Vagina (tissue), 2 donors: ENCODE measurements around the gene LSP1. TPM values are rescaled to one million over a fixed set of nuclear protein-coding genes. Genes with fewer than 3 reads are reported as not detected.

Experiments used
- DNase-seq, 2 donors: peaks; one replicate each; pipeline ENCODE4 v3.0.0-alpha.2; 2017; ENCODE audit errors: extremely low spot score in 2 of 2
- H3K27ac ChIP-seq: fragments of 200-600 bp; sonication (generic); one replicate; pipeline ENCODE4 v1.5.1; 2019
- H3K27me3 ChIP-seq: fragments of 200-600 bp; sonication (generic); one replicate; pipeline ENCODE4 v1.5.1; 2019
- H3K36me3 ChIP-seq, 2 donors: fragments of 200-600 bp; sonication (generic); one replicate each; pipeline ENCODE4 v1.5.1; 2017 to 2019
- H3K4me1 ChIP-seq: fragments of 200-600 bp; sonication (generic); one replicate; pipeline ENCODE4 v1.5.1; 2019
- H3K4me3 ChIP-seq, 2 donors: fragments of 200-600 bp; sonication (generic); 1 replicate in 1 of 2; 2 replicates in 1 of 2; pipeline ENCODE4 v1.5.1; 2016 to 2019
- H3K9me3 ChIP-seq: fragments of 200-600 bp; sonication (generic); one replicate; pipeline ENCODE4 v1.5.1; 2019
- CTCF ChIP-seq, 3 experiments: fragments of 450-650 bp in 2 of 3; fragments of 200-600 bp in 1 of 3; sonication (generic) in 1 of 3; IDR thresholded peaks; one replicate each; pipeline ENCODE4 v1.5.1; 2017 to 2019; ENCODE audit warnings: antibody characterized with exemption in 3 of 3, mild to moderate bottlenecking in 2 of 3, moderate library complexity in 2 of 3
- POLR2A ChIP-seq, 2 donors: fragments of 450-650 bp; IDR thresholded peaks; one replicate each; pipeline ENCODE4 v1.6.1; 2017; ENCODE audit warnings: antibody characterized with exemption in 2 of 2, mild to moderate bottlenecking in 2 of 2, moderate library complexity in 2 of 2
- POLR2AphosphoS5 ChIP-seq, 2 donors: sonication (generic); formaldehyde crosslinking; IDR thresholded peaks; one replicate each; pipeline ENCODE4 v1.9.0; 2017; ENCODE audit warnings: antibody characterized with exemption in 2 of 2, mild to moderate bottlenecking in 2 of 2, low read depth in 1 of 2; ENCODE audit not compliant: insufficient read depth in 1 of 2
- intact Hi-C: fragments of 100-400 bp; cut with DNase I; formaldehyde crosslinking; loops from one replicate; pipeline ENCODE4 v1.15.1; 2023
- total RNA-seq: library from RNA; depleted of rRNA; stranded (reverse); fragments of >200 nt; gene quantifications from one replicate; pipeline ENCODE4 v1.2.3, GENCODE V29; 2016

The LSP1 gene
- total RNA-seq, 1 donor from 2014 or later: 32.7 TPM

- DNase-seq: no peak
- no peaks in the 10 kb centered on the region for H3K27me3 ChIP-seq
- TF ChIP-seq CTCF (IDR thresholded peaks at IDR 0.05) (no peak), POLR2A (IDR thresholded peaks at IDR 0.05) (no peak), POLR2AphosphoS5 (IDR thresholded peaks at IDR 0.05; ENCODE audit: insufficient read depth in 1 of 2, low read depth in 1 of 2) (no peak)
- peaks cover 27% of the 10 kb centered on the region for H3K4me1 ChIP-seq
- H3K27ac ChIP-seq: peak overlapping the region; percentile 8
- intact Hi-C loops: no loop called here
- no peaks in the 10 kb centered on the region for H3K9me3 ChIP-seq
- no peak overlapping the region for H3K4me3 ChIP-seq
- H3K36me3 ChIP-seq: peaks cover 0 to 34% of the 10 kb centered on the region in 2 donors
Observed at GRCh38 chr11:1888811-1889210, 35.9 kb downstream of the LSP1 start.

- no peak for DNase-seq
- TF ChIP-seq POLR2AphosphoS5 (IDR thresholded peaks at IDR 0.05; ENCODE audit: insufficient read depth in 1 of 2, low read depth in 1 of 2): peak in 1 of 2 donors; percentile 21
- no peak for TF ChIP-seq CTCF (IDR thresholded peaks at IDR 0.05)
- Histone ChIP-seq H3K27me3 (no peaks in the 10 kb centered on the region), H3K27ac (peak overlapping the region; percentile 8), H3K36me3 (peaks cover 0 to 29% of the 10 kb centered on the region in 2 donors), H3K9me3 (no peaks in the 10 kb centered on the region), H3K4me1 (peaks cover 27% of the 10 kb centered on the region), H3K4me3 (no peak overlapping the region)
- intact Hi-C loops: no loop called here
Observed at GRCh38 chr11:1889224-1889930, 36.5 kb downstream of the LSP1 start.

- intact Hi-C loops: no loop called here
- Histone ChIP-seq H3K4me1 (peaks cover 27% of the 10 kb centered on the region), H3K27ac (peak overlapping the region; percentile 8), H3K36me3 (peaks cover 0 to 20% of the 10 kb centered on the region in 2 donors), H3K9me3 (no peaks in the 10 kb centered on the region), H3K27me3 (no peaks in the 10 kb centered on the region), H3K4me3 (no peak overlapping the region)
- DNase-seq: no peak
- TF ChIP-seq POLR2A (IDR thresholded peaks at IDR 0.05) (no peak), CTCF (IDR thresholded peaks at IDR 0.05) (no peak), POLR2AphosphoS5 (IDR thresholded peaks at IDR 0.05; ENCODE audit: insufficient read depth in 1 of 2, low read depth in 1 of 2) (no peak)
Observed at GRCh38 chr11:1889941-1890855, 37.3 kb downstream of the LSP1 start.

- peaks cover 27% of the 10 kb centered on the region for H3K4me1 ChIP-seq
- DNase-seq: peak in 1 of 2 donors; percentile 92
- H3K27ac ChIP-seq: no peak overlapping the region
- no peaks in the 10 kb centered on the region for H3K9me3 ChIP-seq
- H3K36me3 ChIP-seq: peaks cover 0 to 18% of the 10 kb centered on the region in 2 donors
- no peak for TF ChIP-seq POLR2A (IDR thresholded peaks at IDR 0.05)
- TF ChIP-seq CTCF (IDR thresholded peaks at IDR 0.05): no peak
- TF ChIP-seq POLR2AphosphoS5 (IDR thresholded peaks at IDR 0.05; ENCODE audit: insufficient read depth in 1 of 2, low read depth in 1 of 2): peak in 1 of 2 donors; percentile 15
- no peak overlapping the region for H3K4me3 ChIP-seq
- intact Hi-C loops: no loop called here
- H3K27me3 ChIP-seq: no peaks in the 10 kb centered on the region
Observed at GRCh38 chr11:1890856-1891830, 38.3 kb downstream of the LSP1 start.
